Sigmoid colon (tissue), 7 donors: Measurements from ENCODE around the gene GPR160. TPM values are rescaled to one million over a fixed set of nuclear protein-coding genes. Genes with fewer than 3 reads are reported as not detected.

Source experiments
- DNase-seq: peaks from one replicate; pipeline ENCODE4 v3.0.0-alpha.2; 2019
- H3K27ac ChIP-seq, 4 donors: fragments of 200-600 bp; sonication (generic); one replicate each; pipeline ENCODE4 v1.5.1; 2016 to 2019; ENCODE audit warnings: mild to moderate bottlenecking in 1 of 4
- H3K27me3 ChIP-seq, 3 donors: fragments of 200-600 bp; sonication (generic); one replicate each; pipeline ENCODE4 v1.5.1; 2019; ENCODE audit warnings: mild to moderate bottlenecking in 1 of 3
- H3K36me3 ChIP-seq, 4 donors: fragments of 200-600 bp; sonication (generic); one replicate each; pipeline ENCODE4 v1.5.1; 2016 to 2019
- H3K4me1 ChIP-seq, 4 donors: fragments of 200-600 bp; sonication (generic); one replicate each; pipeline ENCODE4 v1.5.1; 2017 to 2019
- H3K4me3 ChIP-seq, 4 donors: fragments of 200-600 bp; sonication (generic); one replicate each; pipeline ENCODE4 v1.5.1; 2017 to 2019; ENCODE audit warnings: mild to moderate bottlenecking in 2 of 4, moderate library complexity in 1 of 4
- H3K9me3 ChIP-seq, 4 donors: fragments of 200-600 bp in 3 of 4; sonication (generic) in 3 of 4; one replicate each; pipeline versions ENCODE4 v1.5.1 to v1.6.1; 2013 to 2019
- EP300 ChIP-seq, 4 donors: sonication (generic); formaldehyde crosslinking; IDR thresholded peaks; one replicate each; pipeline ENCODE4 v1.6.1; 2017; ENCODE audit warnings: antibody characterized with exemption in 4 of 4
- POLR2A ChIP-seq, 2 donors: fragments of 450-650 bp; IDR thresholded peaks; one replicate each; pipeline ENCODE4 v1.6.1; 2016; ENCODE audit warnings: antibody characterized with exemption in 2 of 2, mild to moderate bottlenecking in 2 of 2, moderate library complexity in 2 of 2
- POLR2AphosphoS5 ChIP-seq, 4 donors: sonication (generic); formaldehyde crosslinking; IDR thresholded peaks; one replicate each; pipeline ENCODE4 v1.6.1; 2017; ENCODE audit warnings: antibody characterized with exemption in 4 of 4
- WGBS, 2 donors: extraction: QIAGEN DNeasy Blood & Tissue Kit; methylation state at CpG; one replicate each; pipeline ENCODE4 v1.1.7; 2013; 5-methylcytosine and 5-hydroxymethylcytosine counted together
- intact Hi-C: fragments of 100-400 bp; cut with DNase I; formaldehyde crosslinking; loops from one replicate; pipeline ENCODE4 v1.15.1; 2023
- polyA plus RNA-seq, 3 donors: library from polyadenylated mRNA; stranded (reverse); fragments of 200-250 nt; gene quantifications; one replicate each; pipeline ENCODE4 v1.2.3, GENCODE V29; 2013
- total RNA-seq, 4 donors: library from RNA; depleted of rRNA; stranded (reverse); fragments of >200 nt; gene quantifications; one replicate each; pipeline ENCODE4 v1.1.0, GENCODE V29; 2016
- TF ChIP-seq, protein P1 (sequence below), 4 experiments: fragments of 450-650 bp in 3 of 4; fragments of 200-600 bp in 1 of 4; IDR thresholded peaks; one replicate each; pipeline ENCODE4 v1.5.1; 2016 to 2019; ENCODE audit warnings: antibody characterized with exemption in 4 of 4, mild to moderate bottlenecking in 3 of 4, moderate library complexity in 2 of 4
- donor health status: healthy with polysubstance abuse.
- donor health status: Bipolar disorder and iron deficiency.
- donor health status: healthy.

GPR160 gene
- total and polyA plus RNA-seq, 7 donors: 0.16 to 93.7 (median 14.9) TPM; not detected in 1

GRCh38 chr3:170076715-170077238 is 39.0 kb downstream of the GPR160 start:
- intact Hi-C loops: no loop called here
- no peak overlapping the region for H3K4me3 ChIP-seq
- H3K27ac ChIP-seq: no peak overlapping the region
- H3K27me3 ChIP-seq: no peaks in the 10 kb centered on the region
- WGBS, 2 donors: 16 to 60% methylated on average over 6 of the region's 6 CpGs
- no peaks in the 10 kb centered on the region for H3K9me3 ChIP-seq
- no peaks in the 10 kb centered on the region for H3K4me1 ChIP-seq
- H3K36me3 ChIP-seq: peaks cover 0 to 4% (median 0%) of the 10 kb centered on the region in 4 donors
- DNase-seq: no peak
- no peak for TF ChIP-seq POLR2AphosphoS5 (IDR thresholded peaks at IDR 0.05)
- TF ChIP-seq, protein P1, sequence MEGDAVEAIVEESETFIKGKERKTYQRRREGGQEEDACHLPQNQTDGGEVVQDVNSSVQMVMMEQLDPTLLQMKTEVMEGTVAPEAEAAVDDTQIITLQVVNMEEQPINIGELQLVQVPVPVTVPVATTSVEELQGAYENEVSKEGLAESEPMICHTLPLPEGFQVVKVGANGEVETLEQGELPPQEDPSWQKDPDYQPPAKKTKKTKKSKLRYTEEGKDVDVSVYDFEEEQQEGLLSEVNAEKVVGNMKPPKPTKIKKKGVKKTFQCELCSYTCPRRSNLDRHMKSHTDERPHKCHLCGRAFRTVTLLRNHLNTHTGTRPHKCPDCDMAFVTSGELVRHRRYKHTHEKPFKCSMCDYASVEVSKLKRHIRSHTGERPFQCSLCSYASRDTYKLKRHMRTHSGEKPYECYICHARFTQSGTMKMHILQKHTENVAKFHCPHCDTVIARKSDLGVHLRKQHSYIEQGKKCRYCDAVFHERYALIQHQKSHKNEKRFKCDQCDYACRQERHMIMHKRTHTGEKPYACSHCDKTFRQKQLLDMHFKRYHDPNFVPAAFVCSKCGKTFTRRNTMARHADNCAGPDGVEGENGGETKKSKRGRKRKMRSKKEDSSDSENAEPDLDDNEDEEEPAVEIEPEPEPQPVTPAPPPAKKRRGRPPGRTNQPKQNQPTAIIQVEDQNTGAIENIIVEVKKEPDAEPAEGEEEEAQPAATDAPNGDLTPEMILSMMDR (IDR thresholded peaks at IDR 0.05): no peak
- TF ChIP-seq EP300 (IDR thresholded peaks at IDR 0.05): no peak
- TF ChIP-seq POLR2A (IDR thresholded peaks at IDR 0.05): no peak

- H3K4me1 ChIP-seq: no peaks in the 10 kb centered on the region
- DNase-seq: no peak
- H3K9me3 ChIP-seq: no peaks in the 10 kb centered on the region
- no peak overlapping the region for H3K4me3 ChIP-seq
- WGBS, 2 donors: 21 to 65% methylated on average over 10 of the region's 10 CpGs
- peaks cover 0 to 4% (median 0%) of the 10 kb centered on the region in 4 donors for H3K36me3 ChIP-seq
- no peaks in the 10 kb centered on the region for H3K27me3 ChIP-seq
- intact Hi-C loops: no loop called here
- TF ChIP-seq EP300 (IDR thresholded peaks at IDR 0.05) (no peak), POLR2AphosphoS5 (IDR thresholded peaks at IDR 0.05) (no peak), POLR2A (IDR thresholded peaks at IDR 0.05) (no peak)
- TF ChIP-seq, protein P1 (IDR thresholded peaks at IDR 0.05): no peak
- H3K27ac ChIP-seq: no peak overlapping the region
These were observed 39.6 kb downstream of the GPR160 start for GRCh38 chr3:170077361-170077760.

DNA sequence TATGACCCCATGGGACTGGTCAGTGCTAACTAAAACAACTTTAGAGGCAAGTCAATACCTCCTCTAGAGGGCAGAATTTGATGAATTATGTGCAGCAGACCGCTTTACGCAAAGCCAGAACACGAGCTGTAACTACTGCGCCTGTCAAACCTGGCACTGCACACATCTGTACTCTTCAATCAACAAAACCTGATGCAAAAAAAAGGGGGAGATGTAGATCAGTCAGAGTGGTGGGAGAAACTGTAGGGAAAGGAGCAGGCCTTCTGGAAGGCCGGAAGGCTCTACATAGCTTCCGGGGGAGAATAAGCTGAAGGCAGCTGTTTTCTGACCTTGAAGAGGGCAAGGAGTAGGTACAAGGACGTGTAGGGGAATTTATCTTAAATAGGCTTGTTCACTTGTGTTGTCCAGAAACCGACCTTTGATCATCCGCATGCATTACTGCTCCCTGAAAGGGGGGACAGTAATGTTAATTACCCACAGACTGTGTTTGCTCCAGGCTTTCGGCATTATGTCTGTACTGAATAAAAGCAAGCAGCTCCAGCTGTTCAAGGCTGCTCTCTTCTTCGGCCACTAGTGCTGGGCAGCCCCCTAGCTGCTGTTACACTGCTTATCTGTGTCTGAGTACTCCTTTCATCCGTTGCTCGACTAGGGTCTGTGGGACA is 41.0 kb downstream of the GPR160 start:
- H3K4me1 ChIP-seq: no peaks in the 10 kb centered on the region
- whole genome bisulfite sequencing, 2 donors: 33 to 69% methylated on average over 13 of the region's 13 CpGs
- H3K36me3 ChIP-seq: peaks cover 0 to 5% (median 2%) of the 10 kb centered on the region in 4 donors
- no peak for DNase-seq
- H3K27ac ChIP-seq: no peak overlapping the region
- H3K9me3 ChIP-seq: no peaks in the 10 kb centered on the region
- no peaks in the 10 kb centered on the region for H3K27me3 ChIP-seq
- no peak for TF ChIP-seq POLR2A (IDR thresholded peaks at IDR 0.05)
- TF ChIP-seq, protein P1 (IDR thresholded peaks at IDR 0.05): no peak
- TF ChIP-seq EP300 (IDR thresholded peaks at IDR 0.05): no peak
- no peak for TF ChIP-seq POLR2AphosphoS5 (IDR thresholded peaks at IDR 0.05)
- no peak overlapping the region for H3K4me3 ChIP-seq
- intact Hi-C loops: no loop called here

DNA sequence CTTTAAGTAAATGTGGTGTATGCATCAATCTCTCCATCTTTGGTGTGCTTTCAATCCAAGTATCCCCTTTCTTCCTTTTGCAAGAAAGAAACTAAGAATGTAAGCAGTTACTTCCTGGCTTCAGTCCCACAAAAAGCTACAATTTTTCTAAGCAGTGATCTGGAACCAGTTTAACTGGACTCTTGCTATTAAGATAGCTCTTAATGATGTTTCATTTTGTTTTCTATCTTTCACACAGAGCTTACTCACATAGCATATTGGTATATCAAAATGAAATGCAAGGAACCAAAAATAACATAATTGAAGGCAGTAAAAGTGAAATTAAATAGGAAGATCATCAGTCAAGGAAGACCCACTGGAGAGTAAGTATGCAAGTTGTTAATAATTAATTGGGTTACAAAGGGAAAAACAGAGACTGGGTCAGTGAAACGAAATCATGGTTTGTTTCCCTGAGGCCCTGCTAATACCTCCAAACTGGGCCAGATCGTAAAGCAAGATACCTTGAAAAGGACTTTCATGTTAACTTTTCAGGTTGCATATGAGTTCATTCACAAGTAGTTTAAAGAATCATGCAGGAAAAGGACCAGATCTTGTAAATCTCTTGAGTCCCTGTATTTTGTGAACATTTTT is 41.9 kb downstream of the GPR160 start:
- intact Hi-C loops: no loop called here
- Histone ChIP-seq H3K36me3 (peaks cover 0 to 13% (median 2%) of the 10 kb centered on the region in 4 donors), H3K9me3 (no peaks in the 10 kb centered on the region), H3K27me3 (no peaks in the 10 kb centered on the region), H3K27ac (no peak overlapping the region), H3K4me3 (no peak overlapping the region), H3K4me1 (no peaks in the 10 kb centered on the region)
- WGBS, 2 donors: 50 to 71% methylated on average over 2 of the region's 2 CpGs
- no peak for DNase-seq
- TF ChIP-seq EP300 (IDR thresholded peaks at IDR 0.05) (no peak), POLR2A (IDR thresholded peaks at IDR 0.05) (no peak), POLR2AphosphoS5 (IDR thresholded peaks at IDR 0.05) (no peak)
- TF ChIP-seq, protein P1 (IDR thresholded peaks at IDR 0.05): no peak
